ENCODE measurements around the gene IQCN.
A peak's percentile ranks its signal among the peaks of the same experiment; 100 is the strongest.
"Not testable (repeated sequence)": the region's sequence is repeated elsewhere in the genome, so short reads cannot be mapped to it uniquely, and the experiment has no call there.

Gene IQCN

DNA sequence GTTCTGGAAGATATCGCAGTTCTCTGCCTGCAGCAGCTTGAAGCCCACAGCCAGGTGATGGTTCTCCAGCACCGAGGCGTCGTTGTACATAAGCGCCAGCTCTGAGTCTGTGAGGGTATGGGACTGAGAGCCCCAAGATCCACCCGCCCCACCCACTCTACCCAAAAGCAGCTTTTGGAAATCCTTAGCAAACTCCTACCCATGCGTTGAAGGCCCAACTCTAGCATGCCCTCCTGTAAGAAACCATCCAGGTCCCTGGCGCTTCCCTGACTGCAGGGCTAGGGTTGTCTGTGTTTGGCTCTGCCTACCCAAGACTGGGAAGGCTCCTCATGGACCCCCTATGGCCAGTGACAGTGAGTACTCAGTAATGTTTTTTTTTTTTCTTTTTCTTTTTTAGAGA lies 57.5 kb downstream of the IQCN start:
- no peak for DNase-seq (ENCODE audit: low spot score)

GRCh38 chr19:18214779-18215433 lies 59.3 kb downstream of the IQCN start:
- no peak for DNase-seq (ENCODE audit: low spot score)

GRCh38 chr19:18211683-18212082 lies 62.6 kb downstream of the IQCN start:
- no peak for DNase-seq (ENCODE audit: low spot score)

DNA sequence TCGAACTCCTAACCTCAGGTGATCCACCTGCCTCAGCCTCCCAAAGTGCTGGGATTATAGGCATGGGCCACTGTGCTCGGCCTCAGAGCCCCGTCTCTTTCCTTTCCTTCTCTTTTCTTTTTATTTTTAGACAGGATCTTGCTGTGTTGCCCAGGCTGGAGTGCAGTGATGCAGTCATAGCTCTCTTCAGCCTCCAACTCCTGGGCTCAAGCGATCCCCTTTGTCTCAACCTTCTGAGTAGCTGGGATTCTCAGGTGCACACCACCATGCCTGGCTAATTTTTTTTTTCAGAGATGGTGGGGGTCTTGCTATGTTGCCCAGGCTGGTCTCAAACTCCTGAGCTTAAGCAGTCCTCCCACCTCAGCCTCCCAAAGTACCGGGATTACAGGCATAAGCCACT lies 64.3 kb downstream of the IQCN start:
- not testable (repeated sequence) for DNase-seq (ENCODE audit: low spot score)

- peak; percentile 60 for DNase-seq (ENCODE audit: low spot score)
These were observed 65.9 kb downstream of the IQCN start for GRCh38 chr19:18208098-18208951.

Measured in germinal center (tissue), 1 donor.